Stimulated activated memory B cell treated with anti-CD40 and anti-IgM and Interleukin-4, amounts not matched to agents 10 μg/mL and 1 μg/mL and 100 μg/mL, for 72 hours (primary cell): ENCODE data around the gene CCDC30.

ENCODE experiments used
- ATAC-seq: fragments of 150-1000 bp; cut with Tn5 transposase; 2 replicates; pipeline ENCODE4 v1.10.0; 2021
- H3K27ac Mint-ChIP-seq: one replicate; pipeline ENCODE4 v1.8.0; 2022; ENCODE audit warnings: mild to moderate bottlenecking, mixed read lengths
- H3K27me3 Mint-ChIP-seq: one replicate; pipeline ENCODE4 v1.8.0; 2022; ENCODE audit warnings: mixed read lengths
- H3K36me3 Mint-ChIP-seq: one replicate; pipeline ENCODE4 v1.8.0; 2022; ENCODE audit warnings: mixed read lengths
- H3K4me1 Mint-ChIP-seq: one replicate; pipeline ENCODE4 v1.8.0; 2022; ENCODE audit warnings: mixed read lengths
- H3K4me3 Mint-ChIP-seq: one replicate; pipeline ENCODE4 v1.8.0; 2022; ENCODE audit warnings: mild to moderate bottlenecking, moderate library complexity, mixed read lengths
- H3K9me3 Mint-ChIP-seq: one replicate; pipeline ENCODE4 v1.8.0; 2022; ENCODE audit warnings: mixed read lengths

CCDC30 gene

GRCh38 chr1:42462828-42463763, at the start of gene CCDC30:
TSS of gene CCDC30 (plus strand) at chr1:42463286. CDS start at chr1:42480552, 17,266 bp downstream.
- H3K27me3 Mint-ChIP-seq = no peaks in the 10 kb centered on the region
- H3K36me3 Mint-ChIP-seq = peaks cover 27% of the 10 kb centered on the region
- peak within 1 kb of the TSS; percentile 86 for H3K4me3 Mint-ChIP-seq
- ATAC-seq = peak; percentile 100
- no peaks in the 10 kb centered on the region for H3K9me3 Mint-ChIP-seq
- peaks cover 39% of the 10 kb centered on the region for H3K4me1 Mint-ChIP-seq
- peak within 1 kb of the TSS; percentile 74 for H3K27ac Mint-ChIP-seq

DNA sequence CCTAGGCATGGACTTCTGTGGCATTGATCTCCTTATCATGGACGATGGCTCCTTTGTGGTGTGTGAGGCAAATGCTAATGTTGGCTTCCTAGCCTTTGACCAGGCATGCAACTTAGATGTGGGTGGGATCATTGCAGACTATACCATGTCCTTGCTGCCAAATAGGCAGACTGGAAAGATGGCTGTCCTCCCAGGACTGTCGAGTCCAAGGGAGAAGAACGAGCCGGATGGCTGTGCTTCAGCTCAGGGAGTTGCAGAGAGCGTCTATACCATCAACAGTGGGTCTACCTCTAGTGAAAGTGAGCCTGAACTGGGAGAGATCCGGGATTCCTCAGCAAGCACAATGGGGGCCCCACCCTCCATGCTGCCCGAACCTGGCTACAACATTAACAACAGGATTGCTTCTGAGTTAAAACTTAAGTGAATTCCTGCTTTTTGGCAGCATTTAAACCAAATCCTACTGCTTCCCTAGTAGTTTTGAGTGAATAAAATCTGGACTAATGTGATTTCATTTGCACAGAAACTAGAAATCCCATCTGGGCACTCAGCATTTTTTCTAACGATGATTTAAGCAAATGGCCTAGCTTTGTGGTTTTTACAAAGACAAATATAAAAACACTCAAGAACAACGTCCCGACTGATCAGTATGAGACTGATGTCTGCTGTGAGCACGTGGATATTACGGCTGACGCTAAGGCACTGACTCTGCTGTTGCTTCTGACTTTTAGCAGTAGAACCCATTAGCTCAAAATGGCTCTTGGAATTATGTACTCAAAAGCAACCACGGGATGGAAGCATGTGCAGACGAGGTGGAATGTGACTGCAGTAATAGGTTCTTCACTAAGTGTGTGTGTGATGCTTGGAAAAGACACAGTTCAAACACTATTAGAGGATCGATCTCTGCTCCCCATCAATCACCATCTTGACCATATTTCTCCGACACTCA, 48.3 kb upstream of the CCDC30 start:
- H3K9me3 Mint-ChIP-seq = no peaks in the 10 kb centered on the region
- H3K4me3 Mint-ChIP-seq = no peak overlapping the region
- H3K36me3 Mint-ChIP-seq = no peaks in the 10 kb centered on the region
- no peaks in the 10 kb centered on the region for H3K4me1 Mint-ChIP-seq
- H3K27me3 Mint-ChIP-seq = peaks cover 32% of the 10 kb centered on the region
- ATAC-seq = no peak
- H3K27ac Mint-ChIP-seq = no peak overlapping the region

GRCh38 chr1:42417166-42417565, 45.9 kb upstream of the CCDC30 start:
- H3K4me1 Mint-ChIP-seq = no peaks in the 10 kb centered on the region
- peaks cover 31% of the 10 kb centered on the region for H3K27me3 Mint-ChIP-seq
- no peak overlapping the region for H3K4me3 Mint-ChIP-seq
- H3K36me3 Mint-ChIP-seq = no peaks in the 10 kb centered on the region
- ATAC-seq = no peak
- H3K9me3 Mint-ChIP-seq = no peaks in the 10 kb centered on the region
- no peak overlapping the region for H3K27ac Mint-ChIP-seq

DNA sequence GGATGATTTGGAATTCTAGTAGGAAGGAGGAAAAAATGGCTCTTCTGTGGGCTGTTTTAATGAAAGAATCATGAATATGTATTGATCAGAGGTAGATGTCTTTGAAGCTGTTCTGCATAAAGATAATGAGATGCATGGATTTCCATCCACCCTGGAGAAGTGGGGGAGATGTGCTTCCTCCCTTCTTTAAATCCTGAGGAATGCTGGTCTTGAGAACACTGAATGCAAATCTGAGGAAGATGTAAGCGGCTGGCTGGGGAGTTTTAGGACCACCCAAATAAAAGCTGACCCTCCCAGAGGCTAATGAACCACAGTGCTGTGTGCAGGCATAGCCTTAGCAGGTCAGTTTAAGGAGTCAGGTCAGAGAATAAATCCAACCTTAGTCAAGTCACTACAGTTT, 44.6 kb upstream of the CCDC30 start:
- Mint-ChIP-seq H3K4me3 (no peak overlapping the region), H3K36me3 (no peaks in the 10 kb centered on the region), H3K27me3 (peaks cover 34% of the 10 kb centered on the region), H3K9me3 (no peaks in the 10 kb centered on the region), H3K4me1 (no peaks in the 10 kb centered on the region), H3K27ac (no peak overlapping the region)
- ATAC-seq = no peak

GRCh38 chr1:42419126-42419821, 43.8 kb upstream of the CCDC30 start:
- no peak overlapping the region for H3K4me3 Mint-ChIP-seq
- H3K27ac Mint-ChIP-seq = no peak overlapping the region
- no peaks in the 10 kb centered on the region for H3K4me1 Mint-ChIP-seq
- no peaks in the 10 kb centered on the region for H3K36me3 Mint-ChIP-seq
- ATAC-seq = no peak
- H3K9me3 Mint-ChIP-seq = no peaks in the 10 kb centered on the region
- peaks cover 39% of the 10 kb centered on the region for H3K27me3 Mint-ChIP-seq

GRCh38 chr1:42420121-42420520, 43.0 kb upstream of the CCDC30 start:
- Mint-ChIP-seq H3K27me3 (peaks cover 34% of the 10 kb centered on the region), H3K9me3 (no peaks in the 10 kb centered on the region), H3K27ac (no peak overlapping the region), H3K36me3 (no peaks in the 10 kb centered on the region), H3K4me1 (no peaks in the 10 kb centered on the region), H3K4me3 (no peak overlapping the region)
- ATAC-seq = no peak

GRCh38 chr1:42420911-42421585, 42.0 kb upstream of the CCDC30 start:
- no peaks in the 10 kb centered on the region for H3K9me3 Mint-ChIP-seq
- H3K4me1 Mint-ChIP-seq = no peaks in the 10 kb centered on the region
- H3K27me3 Mint-ChIP-seq = peaks cover 29% of the 10 kb centered on the region
- no peak for ATAC-seq
- no peak overlapping the region for H3K27ac Mint-ChIP-seq
- H3K36me3 Mint-ChIP-seq = no peaks in the 10 kb centered on the region
- H3K4me3 Mint-ChIP-seq = no peak overlapping the region

DNA sequence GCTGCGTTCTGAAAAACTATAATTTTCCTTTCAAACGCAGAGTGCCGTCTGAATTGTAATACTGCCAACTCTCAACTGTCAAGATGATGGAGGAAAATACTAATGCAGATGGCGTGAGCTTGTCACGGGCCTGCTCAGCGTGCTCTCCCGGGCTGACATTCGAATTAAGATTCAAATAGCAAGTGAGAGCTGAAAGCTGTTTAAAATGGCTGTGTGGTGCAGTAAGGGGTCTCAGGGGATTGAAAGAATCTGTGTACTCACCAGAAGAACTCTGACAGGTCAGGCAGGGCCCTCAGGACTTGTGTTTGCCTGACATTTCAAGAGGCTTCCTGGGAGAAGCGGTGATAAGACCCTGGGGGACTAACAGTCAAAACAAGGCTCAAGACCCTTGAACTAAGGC, 40.3 kb upstream of the CCDC30 start:
- Mint-ChIP-seq H3K4me3 (no peak overlapping the region), H3K4me1 (no peaks in the 10 kb centered on the region), H3K27me3 (peaks cover 29% of the 10 kb centered on the region), H3K27ac (no peak overlapping the region), H3K36me3 (no peaks in the 10 kb centered on the region), H3K9me3 (no peaks in the 10 kb centered on the region)
- no peak for ATAC-seq

DNA sequence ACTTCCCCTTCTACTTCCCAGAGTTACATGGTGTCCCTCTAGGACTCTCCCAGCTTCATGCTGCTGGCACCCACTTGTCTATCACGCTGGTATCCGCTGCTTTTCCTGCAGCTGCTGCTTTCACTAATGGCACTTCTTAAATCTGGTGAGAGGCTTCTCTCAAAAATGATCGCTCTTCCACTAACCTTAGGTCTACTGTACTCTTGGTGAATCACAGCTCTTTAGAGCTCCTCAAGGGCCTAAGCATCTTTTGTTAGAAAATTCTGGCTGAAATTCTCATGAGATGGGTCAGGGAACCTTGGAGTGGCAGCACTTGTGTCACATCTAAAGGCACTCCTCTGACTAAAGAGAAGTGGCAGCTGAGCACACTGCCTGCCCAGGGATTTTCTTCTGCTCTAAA, 39.4 kb upstream of the CCDC30 start:
- no peak for ATAC-seq
- Mint-ChIP-seq H3K27ac (no peak overlapping the region), H3K27me3 (peaks cover 29% of the 10 kb centered on the region), H3K36me3 (no peaks in the 10 kb centered on the region), H3K4me1 (no peaks in the 10 kb centered on the region), H3K4me3 (no peak overlapping the region), H3K9me3 (no peaks in the 10 kb centered on the region)

GRCh38 chr1:42424201-42424600, 38.9 kb upstream of the CCDC30 start:
- Mint-ChIP-seq H3K9me3 (no peaks in the 10 kb centered on the region), H3K4me1 (no peaks in the 10 kb centered on the region)

GRCh38 chr1:42427240-42427639, 35.8 kb upstream of the CCDC30 start:
- Mint-ChIP-seq H3K9me3 (no peaks in the 10 kb centered on the region), H3K4me3 (no peak overlapping the region), H3K27me3 (peaks cover 14% of the 10 kb centered on the region), H3K4me1 (no peaks in the 10 kb centered on the region), H3K36me3 (no peaks in the 10 kb centered on the region), H3K27ac (no peak overlapping the region)
- ATAC-seq = no peak

More at GRCh38 chr1:42424201-42424600, 38.9 kb upstream of the CCDC30 start:
- no peak for ATAC-seq
- Mint-ChIP-seq H3K27ac (no peak overlapping the region), H3K36me3 (no peaks in the 10 kb centered on the region), H3K4me3 (no peak overlapping the region), H3K27me3 (peaks cover 29% of the 10 kb centered on the region)

GRCh38 chr1:42429603-42430002, 33.5 kb upstream of the CCDC30 start:
- Mint-ChIP-seq H3K4me1 (no peaks in the 10 kb centered on the region), H3K27ac (no peak overlapping the region), H3K4me3 (no peak overlapping the region), H3K9me3 (no peaks in the 10 kb centered on the region), H3K36me3 (no peaks in the 10 kb centered on the region), H3K27me3 (no peaks in the 10 kb centered on the region)
- ATAC-seq = no peak

- Mint-ChIP-seq H3K27me3 (no peaks in the 10 kb centered on the region), H3K4me1 (no peaks in the 10 kb centered on the region), H3K9me3 (no peaks in the 10 kb centered on the region), H3K36me3 (no peaks in the 10 kb centered on the region), H3K4me3 (no peak overlapping the region), H3K27ac (no peak overlapping the region)
- no peak for ATAC-seq
These were observed 32.6 kb upstream of the CCDC30 start for GRCh38 chr1:42430286-42431135.

DNA sequence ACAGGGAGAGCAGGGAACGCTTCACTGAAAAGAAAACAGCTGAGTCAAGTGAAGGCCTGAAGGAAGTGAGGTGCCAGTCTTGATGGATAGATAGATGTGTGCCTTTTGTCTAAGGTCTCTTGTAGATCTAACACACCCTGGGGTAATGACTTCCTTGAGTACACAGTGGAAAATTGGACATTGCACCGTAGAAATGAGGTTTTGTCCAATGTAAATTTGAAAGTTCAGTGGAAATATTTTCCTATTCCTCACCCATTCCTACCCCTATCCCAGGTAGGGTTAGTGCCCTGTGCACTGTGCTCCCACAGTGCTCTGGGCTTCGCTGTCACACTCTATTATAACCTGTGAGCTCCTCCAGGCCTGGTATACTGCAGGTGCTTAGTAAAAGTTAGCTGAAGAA, 31.6 kb upstream of the CCDC30 start:
- Mint-ChIP-seq H3K4me3 (no peak overlapping the region), H3K9me3 (no peaks in the 10 kb centered on the region), H3K4me1 (no peaks in the 10 kb centered on the region), H3K27me3 (no peaks in the 10 kb centered on the region), H3K27ac (no peak overlapping the region), H3K36me3 (no peaks in the 10 kb centered on the region)
- no peak for ATAC-seq
